ENCODE results near the gene SLC7A14. TPM values are rescaled to one million over a fixed set of nuclear protein-coding genes. Genes with fewer than 3 reads are reported as not detected.

Gene SLC7A14
- total RNA-seq, 1 experiment from 2014 or later: not detected

DNA sequence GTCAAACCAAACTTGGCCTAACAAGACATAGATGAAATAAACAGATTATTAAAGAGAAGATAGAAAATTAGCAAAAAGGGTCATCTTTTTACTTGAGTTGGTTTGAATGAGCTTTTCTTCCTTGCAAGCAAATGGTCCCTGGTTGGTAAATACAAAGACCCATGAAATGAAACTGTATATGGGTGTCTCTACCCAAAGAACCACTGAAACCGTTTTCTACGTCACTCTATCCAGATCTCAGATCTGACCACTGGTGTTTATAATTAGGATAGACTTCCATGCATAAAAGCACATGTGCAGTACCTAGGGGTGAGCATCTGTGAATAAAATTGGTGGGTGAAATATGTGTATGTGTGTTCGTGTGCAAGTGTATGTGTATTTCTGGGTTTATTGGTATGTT is 94.0 kb downstream of the SLC7A14 start:
- CTCF ChIA-PET: interaction anchor here (1.2 kb wide), 1 partner anchor 7 kb away, joined by 3 read pairs; no protein-coding TSS in a partner anchor
- H3K9me3 Mint-ChIP-seq (ENCODE audit: low read depth, unreplicated experiment): no peaks in the 10 kb centered on the region
- no peaks in the 10 kb centered on the region for H3K4me1 Mint-ChIP-seq (ENCODE audit: low read depth, unreplicated experiment)
- H3K4me3 Mint-ChIP-seq (ENCODE audit: low read depth, unreplicated experiment): no peak overlapping the region
- no peaks in the 10 kb centered on the region for H3K36me3 Mint-ChIP-seq (ENCODE audit: insufficient read depth, unreplicated experiment)
- H3K27me3 Mint-ChIP-seq (ENCODE audit: unreplicated experiment): peaks cover 8% of the 10 kb centered on the region
- no peak for TF ChIP-seq CTCF (IDR thresholded peaks at IDR 0.05; ENCODE audit: unreplicated experiment)
- no peak overlapping the region for H3K27ac Mint-ChIP-seq (ENCODE audit: unreplicated experiment)
- no peak for DNase-seq
- no TSS peak for BruUV-seq (replicated peaks)
- intact Hi-C loops (cut with micrococcal nuclease; ENCODE audit: unreplicated experiment): no loop called here

DNA sequence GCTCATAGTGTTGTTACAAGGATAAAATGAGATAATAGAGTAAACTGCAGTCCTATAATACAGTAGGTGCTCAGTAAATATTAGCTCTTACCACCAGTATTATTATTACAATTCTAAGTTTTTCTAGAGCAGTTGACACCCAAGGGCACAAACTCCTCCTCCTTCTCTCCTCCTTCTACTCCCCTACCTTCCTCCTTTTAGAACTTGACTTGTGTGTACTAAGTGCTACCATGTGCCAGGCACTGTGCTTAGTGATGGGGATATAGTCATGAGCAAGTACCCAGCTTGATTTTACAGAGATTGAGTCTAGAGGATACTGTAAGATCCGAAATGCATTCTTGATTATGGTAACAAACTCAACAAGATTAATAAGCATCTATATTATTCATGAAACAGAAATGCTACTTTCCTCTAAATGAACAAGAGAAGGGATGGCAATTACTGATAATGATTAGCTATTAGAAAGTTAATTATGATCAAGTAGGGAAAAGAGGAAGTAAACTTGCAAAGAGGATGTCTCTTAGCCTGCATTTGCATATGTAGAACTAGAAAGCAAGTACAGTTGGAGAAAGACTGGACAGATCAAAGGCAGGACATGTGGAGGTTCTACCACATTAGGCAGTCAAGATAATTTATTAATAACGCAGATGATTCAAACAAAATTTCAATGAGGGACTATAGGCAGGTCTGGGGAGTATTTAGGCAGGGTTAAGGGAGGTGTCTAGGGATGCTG is 94.9 kb downstream of the SLC7A14 start:
- Mint-ChIP-seq H3K9me3 (ENCODE audit: low read depth, unreplicated experiment) (no peaks in the 10 kb centered on the region), H3K27ac (ENCODE audit: unreplicated experiment) (no peak overlapping the region), H3K4me1 (ENCODE audit: low read depth, unreplicated experiment) (no peaks in the 10 kb centered on the region), H3K4me3 (ENCODE audit: low read depth, unreplicated experiment) (no peak overlapping the region), H3K27me3 (ENCODE audit: unreplicated experiment) (peaks cover 12% of the 10 kb centered on the region), H3K36me3 (ENCODE audit: insufficient read depth, unreplicated experiment) (no peaks in the 10 kb centered on the region)
- CTCF ChIA-PET: interaction anchor here (1.2 kb wide), 1 partner anchor 8 kb away, joined by 3 read pairs; no protein-coding TSS in a partner anchor
- TF ChIP-seq CTCF (IDR thresholded peaks at IDR 0.05; ENCODE audit: unreplicated experiment): no peak
- intact Hi-C loops (cut with micrococcal nuclease; ENCODE audit: unreplicated experiment): no loop called here
- no TSS peak for BruUV-seq (replicated peaks)
- no peak for DNase-seq

GRCh38 chr3:170488802-170489201 is 97.1 kb downstream of the SLC7A14 start:
- no peak for DNase-seq
- CTCF ChIA-PET: no interaction called here
- TF ChIP-seq CTCF (IDR thresholded peaks at IDR 0.05; ENCODE audit: unreplicated experiment): no peak
- peaks cover 24% of the 10 kb centered on the region for H3K27me3 Mint-ChIP-seq (ENCODE audit: unreplicated experiment)
- no peaks in the 10 kb centered on the region for H3K36me3 Mint-ChIP-seq (ENCODE audit: insufficient read depth, unreplicated experiment)
- H3K9me3 Mint-ChIP-seq (ENCODE audit: low read depth, unreplicated experiment): no peaks in the 10 kb centered on the region
- intact Hi-C loops (cut with micrococcal nuclease; ENCODE audit: unreplicated experiment): no loop called here
- H3K27ac Mint-ChIP-seq (ENCODE audit: unreplicated experiment): no peak overlapping the region
- no peaks in the 10 kb centered on the region for H3K4me1 Mint-ChIP-seq (ENCODE audit: low read depth, unreplicated experiment)
- no peak overlapping the region for H3K4me3 Mint-ChIP-seq (ENCODE audit: low read depth, unreplicated experiment)
- no TSS peak for BruUV-seq (replicated peaks)

- BruUV-seq (replicated peaks): no TSS peak
- Mint-ChIP-seq H3K4me3 (ENCODE audit: low read depth, unreplicated experiment) (no peak overlapping the region), H3K27ac (ENCODE audit: unreplicated experiment) (no peak overlapping the region), H3K4me1 (ENCODE audit: low read depth, unreplicated experiment) (no peaks in the 10 kb centered on the region), H3K9me3 (ENCODE audit: low read depth, unreplicated experiment) (no peaks in the 10 kb centered on the region), H3K36me3 (ENCODE audit: insufficient read depth, unreplicated experiment) (peaks cover 5% of the 10 kb centered on the region), H3K27me3 (ENCODE audit: unreplicated experiment) (peaks cover 24% of the 10 kb centered on the region)
- DNase-seq: no peak
- no peak for TF ChIP-seq CTCF (IDR thresholded peaks at IDR 0.05; ENCODE audit: unreplicated experiment)
- intact Hi-C loops (cut with micrococcal nuclease; ENCODE audit: unreplicated experiment): no loop called here
- CTCF ChIA-PET: interaction anchor here (0.5 to 1.1 kb wide), 2 partner anchors 10 to 166 kb away, joined by 3 to 4 read pairs; no protein-coding TSS in a partner anchor
Observed at GRCh38 chr3:170487031-170487430, 98.8 kb downstream of the SLC7A14 start.
